ENCODE data around the gene AQP11.
"Not testable (repeated sequence)": the region's sequence is repeated elsewhere in the genome, so short reads cannot be mapped to it uniquely, and the experiment has no call there.

Gene AQP11

GRCh38 chr11:77568916-77569675 is 20.7 kb upstream of the AQP11 start:
- DNase-seq, result no peak
- no peaks in the 10 kb centered on the region for H3K4me1 ChIP-seq
- H3K27me3 ChIP-seq, result no peaks in the 10 kb centered on the region
- H3K4me3 ChIP-seq (ENCODE audit: low read depth, low read length), result no peak overlapping the region
- TF ChIP-seq CTCF (IDR thresholded peaks at IDR 0.05; ENCODE audit: low read depth, low read length), result no peak
- no peaks in the 10 kb centered on the region for H3K36me3 ChIP-seq
- no peaks in the 10 kb centered on the region; the same call in 1 of the 2 replicates for H3K9me3 ChIP-seq

GRCh38 chr11:77569676-77570070 is 20.1 kb upstream of the AQP11 start:
- Histone ChIP-seq H3K4me1 (no peaks in the 10 kb centered on the region), H3K27me3 (no peaks in the 10 kb centered on the region), H3K36me3 (no peaks in the 10 kb centered on the region), H3K9me3 (no peaks in the 10 kb centered on the region; the same call in 1 of the 2 replicates), H3K4me3 (ENCODE audit: low read depth, low read length) (no peak overlapping the region)
- no peak for TF ChIP-seq CTCF (IDR thresholded peaks at IDR 0.05; ENCODE audit: low read depth, low read length)
- no peak for DNase-seq

GRCh38 chr11:77570896-77571295 is 18.9 kb upstream of the AQP11 start:
- H3K27me3 ChIP-seq; H3K4me3 ChIP-seq (ENCODE audit: low read depth, low read length); DNase-seq; H3K4me1 ChIP-seq; H3K9me3 ChIP-seq; H3K36me3 ChIP-seq: not testable (repeated sequence)

- H3K9me3 ChIP-seq; H3K36me3 ChIP-seq; H3K4me3 ChIP-seq (ENCODE audit: low read depth, low read length); H3K27me3 ChIP-seq; H3K4me1 ChIP-seq; DNase-seq: not testable (repeated sequence)
These were observed 14.3 kb upstream of the AQP11 start for GRCh38 chr11:77575428-77575827.

GRCh38 chr11:77580712-77581337 is 8.9 kb upstream of the AQP11 start:
- H3K4me3 ChIP-seq (ENCODE audit: low read depth, low read length), result no peak overlapping the region
- peaks cover 7% of the 10 kb centered on the region; the same call in 1 of the 2 replicates for H3K9me3 ChIP-seq
- no peaks in the 10 kb centered on the region for H3K27me3 ChIP-seq
- DNase-seq, result peak; percentile 32
- TF ChIP-seq CTCF (IDR thresholded peaks at IDR 0.05; ENCODE audit: low read depth, low read length), result no peak
- H3K36me3 ChIP-seq, result no peaks in the 10 kb centered on the region
- H3K4me1 ChIP-seq, result no peaks in the 10 kb centered on the region

- Histone ChIP-seq H3K9me3 (no peaks in the 10 kb centered on the region), H3K27me3 (no peaks in the 10 kb centered on the region; the same call in 1 of the 2 replicates), H3K4me1 (peaks cover 5% of the 10 kb centered on the region; the same call in 1 of the 2 replicates), H3K4me3 (ENCODE audit: low read depth, low read length) (peak overlapping the region; percentile 77), H3K36me3 (no peaks in the 10 kb centered on the region)
- DNase-seq, result no peak
- no peak for TF ChIP-seq CTCF (IDR thresholded peaks at IDR 0.05; ENCODE audit: low read depth, low read length)
These were observed 602 bp upstream of the AQP11 start for GRCh38 chr11:77589181-77589520.

- no peak for TF ChIP-seq CTCF (IDR thresholded peaks at IDR 0.05; ENCODE audit: low read depth, low read length)
- no peaks in the 10 kb centered on the region for H3K9me3 ChIP-seq
- H3K4me3 ChIP-seq (ENCODE audit: low read depth, low read length), result peak overlapping the region; percentile 77
- peaks cover 5% of the 10 kb centered on the region; the same call in 1 of the 2 replicates for H3K4me1 ChIP-seq
- no peaks in the 10 kb centered on the region; the same call in 1 of the 2 replicates for H3K27me3 ChIP-seq
- no peaks in the 10 kb centered on the region for H3K36me3 ChIP-seq
- no peak for DNase-seq
These were observed 535 bp downstream of the AQP11 start for GRCh38 chr11:77590194-77590782.

All from BE2C (cell line).